Adipocyte (in vitro differentiated cells): ENCODE results near the gene RRAS2.
"Not testable (repeated sequence)": the region's sequence is repeated elsewhere in the genome, so short reads cannot be mapped to it uniquely, and the experiment has no call there.

Experiments
- DNase-seq: peaks from one replicate; pipeline ENCODE4 v3.0.0-alpha.2; 2015; ENCODE audit warnings: low read depth
- H3K27me3 ChIP-seq: replicated peaks from 2 replicates; pipeline ENCODE4 v1.7.0; 2013; ENCODE audit warnings: mild to moderate bottlenecking, low read length, moderate library complexity; ENCODE audit not compliant: control insufficient read depth, insufficient read depth
- H3K36me3 ChIP-seq: 2 replicates; pipeline ENCODE4 v1.7.0; 2013; ENCODE audit warnings: low read length, mild to moderate bottlenecking, moderate library complexity; ENCODE audit not compliant: control insufficient read depth, insufficient read depth, severe bottlenecking
- H3K4me1 ChIP-seq: 2 replicates; pipeline ENCODE4 v1.7.0; 2013; ENCODE audit warnings: mild to moderate bottlenecking, low read length, moderate library complexity; ENCODE audit not compliant: control insufficient read depth, insufficient read depth
- H3K4me3 ChIP-seq: 2 replicates; pipeline ENCODE4 v1.7.0; 2013; ENCODE audit warnings: mild to moderate bottlenecking, low read length, moderate library complexity
- H3K9ac ChIP-seq: 2 replicates; pipeline ENCODE4 v1.7.0; 2013; ENCODE audit warnings: mild to moderate bottlenecking, low read length, moderate library complexity
- H3K9me3 ChIP-seq: 2 replicates; pipeline ENCODE4 v1.7.0; 2013; ENCODE audit warnings: mild to moderate bottlenecking, low read length, moderate library complexity; ENCODE audit not compliant: control insufficient read depth

RRAS2 gene

DNA sequence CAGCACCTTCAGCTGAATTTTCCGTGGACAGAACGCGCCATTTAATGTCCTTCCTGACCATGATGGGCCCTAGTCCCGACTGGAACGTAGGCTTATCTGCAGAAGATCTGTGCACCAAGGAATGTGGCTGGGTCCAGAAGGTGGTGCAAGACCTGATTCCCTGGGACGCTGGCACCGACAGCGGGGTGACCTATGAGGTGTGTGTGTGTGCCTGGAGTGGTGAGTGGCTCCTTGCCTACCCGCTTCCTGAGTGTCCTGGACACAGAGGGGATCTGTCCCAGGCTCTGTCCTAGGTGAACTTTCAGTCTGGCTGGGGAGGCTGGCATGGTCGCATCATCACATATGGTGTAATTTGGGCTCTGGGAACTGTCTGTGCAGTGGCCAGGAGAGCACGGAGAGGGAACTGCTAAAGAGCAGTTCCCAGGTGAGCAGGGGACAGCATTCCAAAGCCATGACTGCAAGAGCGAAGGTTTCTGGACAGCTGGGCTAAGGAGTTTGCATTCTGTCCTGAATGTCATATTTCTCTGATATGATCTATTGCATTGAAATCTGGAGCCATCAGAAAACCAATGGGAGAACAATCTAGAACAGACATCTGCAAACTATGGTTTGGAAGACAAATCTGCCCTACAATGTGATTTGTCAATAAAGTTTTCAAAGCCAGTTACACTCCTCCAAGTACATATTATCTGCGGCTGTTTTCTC is 104.3 kb downstream of the RRAS2 start:
- Histone ChIP-seq H3K4me3 (no peak overlapping the region), H3K9ac (no peak overlapping the region), H3K9me3 (no peaks in the 10 kb centered on the region), H3K36me3 (peaks cover 4% of the 10 kb centered on the region), H3K27me3 (no peaks in the 10 kb centered on the region), H3K4me1 (peaks cover 48% of the 10 kb centered on the region)
- DNase-seq: no peak

DNA sequence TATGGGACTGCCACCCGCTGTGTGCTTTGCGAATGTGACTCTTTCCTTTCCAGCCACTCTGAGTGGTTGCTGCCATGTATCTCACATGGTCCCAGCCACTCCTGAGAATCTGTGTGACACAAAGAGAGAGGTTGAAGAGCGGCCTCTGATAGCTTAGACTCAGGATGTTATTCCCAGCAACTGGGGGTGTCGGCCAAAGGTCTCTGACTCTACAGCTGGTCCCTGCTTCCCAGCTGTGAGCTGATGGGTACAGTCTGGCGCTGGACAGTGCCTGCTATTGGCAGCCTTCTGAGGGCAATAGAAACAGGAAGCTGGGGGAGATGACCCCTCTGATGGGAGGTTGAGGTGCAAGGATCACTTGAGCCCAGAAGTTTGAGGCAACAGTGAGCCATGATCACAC is 105.1 kb downstream of the RRAS2 start:
- DNase-seq: no peak
- no peaks in the 10 kb centered on the region for H3K27me3 ChIP-seq
- peaks cover 43% of the 10 kb centered on the region for H3K4me1 ChIP-seq
- no peak overlapping the region for H3K9ac ChIP-seq
- H3K4me3 ChIP-seq: no peak overlapping the region
- no peaks in the 10 kb centered on the region for H3K9me3 ChIP-seq
- H3K36me3 ChIP-seq: peaks cover 4% of the 10 kb centered on the region

DNA sequence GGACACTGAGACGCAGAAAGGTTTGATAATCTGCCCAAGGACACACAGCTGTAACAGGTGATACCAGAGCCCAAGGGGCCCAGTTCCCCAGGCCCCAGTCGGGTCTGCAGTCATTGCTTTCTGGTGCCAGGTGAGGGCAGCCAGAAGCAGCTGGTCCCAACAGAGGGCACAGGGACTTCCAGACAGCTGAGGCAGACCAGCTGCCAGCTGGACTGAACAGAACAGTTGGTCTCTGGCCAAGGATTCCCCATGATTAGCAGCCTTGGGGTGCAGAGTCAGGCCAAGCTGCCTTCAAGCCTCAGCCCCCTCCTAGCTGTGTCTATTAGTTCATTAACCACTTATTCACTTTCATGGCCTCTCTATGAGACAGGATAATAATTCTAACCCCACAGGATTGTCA is 105.6 kb downstream of the RRAS2 start:
- H3K27me3 ChIP-seq: no peaks in the 10 kb centered on the region
- H3K9me3 ChIP-seq: no peaks in the 10 kb centered on the region
- H3K4me3 ChIP-seq: no peak overlapping the region
- H3K9ac ChIP-seq: no peak overlapping the region
- H3K36me3 ChIP-seq: peaks cover 4% of the 10 kb centered on the region
- no peak for DNase-seq
- peaks cover 43% of the 10 kb centered on the region for H3K4me1 ChIP-seq

DNA sequence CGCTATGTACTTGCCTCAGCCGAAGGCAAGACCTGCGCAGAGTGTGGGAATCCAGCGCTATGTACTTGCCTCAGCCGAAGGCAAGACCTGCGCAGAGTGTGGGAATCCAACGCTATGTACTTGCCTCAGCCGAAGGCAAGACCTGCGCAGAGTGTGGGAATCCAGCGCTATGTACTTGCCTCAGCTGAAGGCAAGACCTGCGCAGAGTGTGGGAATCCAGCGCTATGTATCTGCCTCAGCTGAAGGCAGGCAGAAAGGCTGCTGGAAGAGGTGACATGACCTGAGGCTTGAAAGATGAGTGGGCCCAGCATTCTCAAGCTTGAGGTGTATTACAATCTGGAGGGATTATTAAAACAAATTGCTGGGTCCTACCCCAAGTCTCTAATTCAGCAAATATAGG is 106.5 kb downstream of the RRAS2 start:
- H3K9ac ChIP-seq, H3K36me3 ChIP-seq, H3K9me3 ChIP-seq, H3K4me3 ChIP-seq, DNase-seq, H3K27me3 ChIP-seq: not testable (repeated sequence)
- peaks cover 34% of the 10 kb centered on the region for H3K4me1 ChIP-seq

DNA sequence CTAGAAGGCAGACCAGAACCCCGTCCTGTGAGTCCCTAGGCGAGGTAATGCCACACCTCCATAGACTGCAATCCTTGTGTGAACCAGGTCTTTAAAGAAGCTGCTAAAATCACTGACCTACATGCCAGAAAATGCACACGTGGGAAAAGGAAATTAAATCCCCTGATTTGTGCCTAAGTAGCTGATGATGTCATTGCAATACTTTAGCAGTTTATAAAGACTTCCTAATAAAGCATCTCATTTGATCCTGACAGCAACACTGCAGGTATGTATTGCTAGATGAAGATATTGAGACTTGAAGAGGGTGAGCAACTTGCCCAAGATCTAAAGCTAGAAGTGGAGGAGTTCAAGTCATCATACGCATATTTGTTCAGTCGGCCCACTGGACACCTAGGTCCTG is 107.2 kb downstream of the RRAS2 start:
- no peak for DNase-seq
- no peaks in the 10 kb centered on the region for H3K9me3 ChIP-seq
- peaks cover 30% of the 10 kb centered on the region for H3K4me1 ChIP-seq
- no peaks in the 10 kb centered on the region for H3K27me3 ChIP-seq
- no peak overlapping the region for H3K9ac ChIP-seq
- peaks cover 4% of the 10 kb centered on the region for H3K36me3 ChIP-seq
- H3K4me3 ChIP-seq: no peak overlapping the region

DNA sequence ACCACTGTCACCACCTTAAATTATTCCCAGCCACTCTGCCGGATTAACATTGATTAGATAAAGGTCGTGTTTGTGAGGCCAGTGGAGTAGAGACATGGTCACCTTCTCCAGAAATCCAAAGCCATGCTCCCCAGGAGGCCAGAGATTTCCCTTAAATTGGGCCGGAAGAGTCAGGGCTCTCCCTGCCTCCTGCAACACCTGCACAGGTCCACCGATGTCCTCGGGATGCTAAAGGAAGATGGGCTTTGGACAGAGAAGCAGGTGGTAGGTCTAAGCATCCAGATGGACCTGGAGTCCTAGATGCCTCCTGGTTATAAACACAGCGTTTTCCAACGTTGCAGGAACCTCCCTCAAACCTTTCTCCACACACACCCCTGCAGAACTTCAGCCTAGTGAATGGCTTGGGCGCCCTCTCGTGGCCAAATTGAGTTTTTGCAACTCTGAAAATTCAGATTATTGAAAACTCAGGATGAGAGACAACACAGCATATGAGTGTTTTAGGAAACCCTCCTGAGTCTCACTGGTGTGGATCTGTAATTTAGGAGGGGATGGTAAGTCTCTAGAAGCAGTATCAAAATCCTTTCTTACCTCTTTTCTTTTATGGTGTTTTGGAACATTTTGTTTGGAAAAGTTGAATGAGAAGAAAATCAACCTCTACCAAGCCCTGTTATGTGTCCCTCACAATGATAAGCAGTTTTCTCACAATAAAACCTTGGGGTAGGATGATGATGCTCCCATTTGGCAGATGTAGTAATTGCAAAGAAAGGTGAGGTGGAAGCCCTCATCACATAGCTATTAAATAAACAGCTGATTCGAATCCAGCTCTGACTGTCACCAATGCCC is 109.6 kb downstream of the RRAS2 start:
- H3K36me3 ChIP-seq: peaks cover 6% of the 10 kb centered on the region
- no peak overlapping the region for H3K4me3 ChIP-seq
- H3K4me1 ChIP-seq: peaks cover 16% of the 10 kb centered on the region
- DNase-seq: peak; percentile 85
- no peaks in the 10 kb centered on the region for H3K27me3 ChIP-seq
- H3K9me3 ChIP-seq: no peaks in the 10 kb centered on the region
- H3K9ac ChIP-seq: no peak overlapping the region

DNA sequence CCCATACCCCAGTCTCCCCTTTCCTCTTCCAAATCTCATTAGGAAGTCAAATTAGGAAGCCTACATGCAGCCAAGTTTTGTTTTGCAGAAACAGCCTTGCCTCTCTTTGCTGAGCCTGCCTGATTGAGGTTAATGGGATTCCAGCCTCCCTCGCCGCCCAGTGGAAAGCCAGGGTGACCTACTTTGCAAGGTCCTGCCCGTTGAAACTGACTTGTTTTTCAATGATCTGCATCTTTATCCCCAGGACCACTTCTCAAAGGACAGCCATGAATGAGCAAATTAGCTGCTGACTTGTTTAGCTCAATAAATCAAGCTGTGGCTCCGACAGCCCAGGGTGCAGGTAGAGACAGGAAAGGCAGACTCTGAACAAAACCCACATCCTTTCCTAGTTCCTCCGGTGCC is 110.4 kb downstream of the RRAS2 start:
- H3K4me1 ChIP-seq: peaks cover 10% of the 10 kb centered on the region
- H3K9ac ChIP-seq: no peak overlapping the region
- H3K9me3 ChIP-seq: no peaks in the 10 kb centered on the region
- H3K4me3 ChIP-seq: no peak overlapping the region
- no peak for DNase-seq
- peaks cover 6% of the 10 kb centered on the region for H3K36me3 ChIP-seq
- H3K27me3 ChIP-seq: no peaks in the 10 kb centered on the region

DNA sequence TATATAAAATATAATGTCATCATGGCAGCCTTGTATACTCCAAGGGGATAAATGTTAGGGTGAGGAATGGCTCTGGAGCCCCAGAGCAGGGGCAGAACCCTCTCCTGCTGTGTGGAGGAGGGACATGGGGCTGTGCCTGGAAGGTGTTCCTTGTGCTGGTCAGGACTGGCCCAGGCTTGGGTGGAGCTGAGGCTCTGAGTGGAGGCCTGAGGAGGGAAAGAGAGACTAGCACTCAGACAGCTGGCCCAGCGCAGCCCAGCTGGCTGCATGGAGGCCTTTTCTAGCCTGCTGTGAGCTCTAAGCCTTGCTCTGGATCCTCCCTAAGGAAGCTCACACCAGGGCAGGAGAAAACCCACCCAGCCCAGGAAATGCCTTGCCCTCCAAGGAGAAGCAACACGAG is 113.5 kb downstream of the RRAS2 start:
- Histone ChIP-seq H3K9ac (no peak overlapping the region), H3K9me3 (no peaks in the 10 kb centered on the region), H3K27me3 (no peaks in the 10 kb centered on the region), H3K4me1 (peaks cover 16% of the 10 kb centered on the region), H3K36me3 (peaks cover 6% of the 10 kb centered on the region), H3K4me3 (no peak overlapping the region)
- no peak for DNase-seq

DNA sequence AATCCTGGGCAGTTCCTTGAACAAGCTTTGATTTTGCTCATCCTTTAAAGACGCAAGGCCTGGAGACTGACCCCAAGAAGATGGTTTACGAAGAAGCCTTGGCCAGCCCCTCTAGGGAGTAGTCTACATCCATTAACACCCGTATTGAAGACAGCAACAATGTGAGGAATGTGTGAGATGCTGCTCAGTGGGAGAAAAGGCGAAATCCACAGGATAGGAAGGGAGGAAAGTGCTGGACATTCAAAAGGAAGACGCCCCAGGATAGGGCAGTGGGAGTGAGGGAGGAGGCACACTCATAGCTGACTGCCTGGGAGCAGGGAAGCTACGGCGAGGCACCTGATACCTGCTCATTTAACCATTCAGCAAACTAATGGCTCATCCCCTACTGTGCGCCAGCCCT is 114.1 kb downstream of the RRAS2 start:
- no peak for DNase-seq
- Histone ChIP-seq H3K36me3 (peaks cover 6% of the 10 kb centered on the region), H3K9ac (no peak overlapping the region), H3K9me3 (no peaks in the 10 kb centered on the region), H3K4me3 (no peak overlapping the region), H3K4me1 (peaks cover 16% of the 10 kb centered on the region), H3K27me3 (no peaks in the 10 kb centered on the region)

DNA sequence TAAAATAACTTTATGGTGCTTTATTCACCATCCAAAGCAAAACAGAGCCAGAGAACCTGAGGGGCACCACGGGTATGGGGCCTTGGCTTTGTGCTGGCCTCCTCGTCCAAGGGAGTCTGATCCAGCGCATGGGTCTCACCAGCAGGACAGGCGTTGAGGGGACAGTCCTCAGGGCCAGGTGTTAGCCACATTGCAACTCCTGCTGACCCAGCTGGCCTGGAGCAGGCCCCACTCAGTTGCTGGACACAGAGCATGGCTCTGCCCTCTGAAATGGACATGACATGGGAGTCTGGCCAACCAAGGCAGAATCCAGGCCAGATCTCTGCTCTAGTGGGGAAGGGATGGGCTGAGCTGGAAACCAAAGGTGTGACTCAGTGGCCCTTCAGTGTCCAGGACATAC is 116.2 kb downstream of the RRAS2 start:
- Histone ChIP-seq H3K4me1 (peaks cover 8% of the 10 kb centered on the region), H3K27me3 (no peaks in the 10 kb centered on the region), H3K36me3 (peaks cover 6% of the 10 kb centered on the region), H3K9me3 (no peaks in the 10 kb centered on the region), H3K9ac (no peak overlapping the region), H3K4me3 (no peak overlapping the region)
- no peak for DNase-seq

DNA sequence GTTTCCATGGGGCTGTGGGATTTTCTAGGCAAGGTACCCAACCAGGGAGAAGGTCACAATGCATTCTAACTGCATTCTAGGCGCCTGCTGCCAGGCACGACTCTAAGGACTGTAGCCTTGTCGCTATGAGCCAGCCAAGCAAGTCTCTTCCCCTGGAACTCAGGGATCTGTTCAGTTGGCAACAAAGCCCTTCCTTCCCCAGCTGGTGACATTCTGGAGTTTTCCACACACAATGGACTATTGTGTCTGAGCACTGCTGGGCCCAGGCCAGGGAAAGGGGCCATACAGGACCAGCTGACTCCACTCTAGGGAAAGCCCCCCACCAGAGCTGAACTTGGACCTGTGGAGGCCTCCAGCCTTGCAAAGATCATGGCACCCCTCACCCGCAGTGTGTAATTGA is 116.8 kb downstream of the RRAS2 start:
- H3K4me3 ChIP-seq: no peak overlapping the region
- no peak overlapping the region for H3K9ac ChIP-seq
- H3K9me3 ChIP-seq: no peaks in the 10 kb centered on the region
- no peaks in the 10 kb centered on the region for H3K27me3 ChIP-seq
- H3K36me3 ChIP-seq: peaks cover 6% of the 10 kb centered on the region
- no peak for DNase-seq
- H3K4me1 ChIP-seq: peaks cover 8% of the 10 kb centered on the region
